ENCODE results near the gene STX8.
"Not testable (repeated sequence)": the region's sequence is repeated elsewhere in the genome, so short reads cannot be mapped to it uniquely, and the experiment has no call there.

STX8 gene

DNA sequence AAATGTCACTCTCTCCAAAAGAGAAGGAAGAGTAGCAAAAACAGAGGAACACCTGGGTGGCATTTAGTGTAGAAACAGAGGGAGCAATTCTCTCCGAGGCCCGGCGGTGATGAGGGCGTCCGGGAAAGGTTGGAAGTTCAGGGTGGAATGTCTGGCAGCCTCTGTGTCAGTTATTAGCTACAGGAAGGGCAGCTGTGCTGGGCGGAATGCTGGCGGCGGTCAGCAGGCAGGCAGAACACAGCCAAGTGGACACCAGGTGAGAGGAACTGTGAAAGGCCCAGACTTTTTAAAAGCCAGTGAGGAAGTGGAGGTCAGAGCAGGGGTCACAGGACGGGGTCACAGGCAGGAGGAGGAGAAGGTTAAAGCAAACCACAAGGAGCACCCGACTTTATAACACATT, 316.2 kb downstream of the STX8 start:
- TF ChIP-seq, protein P1, sequence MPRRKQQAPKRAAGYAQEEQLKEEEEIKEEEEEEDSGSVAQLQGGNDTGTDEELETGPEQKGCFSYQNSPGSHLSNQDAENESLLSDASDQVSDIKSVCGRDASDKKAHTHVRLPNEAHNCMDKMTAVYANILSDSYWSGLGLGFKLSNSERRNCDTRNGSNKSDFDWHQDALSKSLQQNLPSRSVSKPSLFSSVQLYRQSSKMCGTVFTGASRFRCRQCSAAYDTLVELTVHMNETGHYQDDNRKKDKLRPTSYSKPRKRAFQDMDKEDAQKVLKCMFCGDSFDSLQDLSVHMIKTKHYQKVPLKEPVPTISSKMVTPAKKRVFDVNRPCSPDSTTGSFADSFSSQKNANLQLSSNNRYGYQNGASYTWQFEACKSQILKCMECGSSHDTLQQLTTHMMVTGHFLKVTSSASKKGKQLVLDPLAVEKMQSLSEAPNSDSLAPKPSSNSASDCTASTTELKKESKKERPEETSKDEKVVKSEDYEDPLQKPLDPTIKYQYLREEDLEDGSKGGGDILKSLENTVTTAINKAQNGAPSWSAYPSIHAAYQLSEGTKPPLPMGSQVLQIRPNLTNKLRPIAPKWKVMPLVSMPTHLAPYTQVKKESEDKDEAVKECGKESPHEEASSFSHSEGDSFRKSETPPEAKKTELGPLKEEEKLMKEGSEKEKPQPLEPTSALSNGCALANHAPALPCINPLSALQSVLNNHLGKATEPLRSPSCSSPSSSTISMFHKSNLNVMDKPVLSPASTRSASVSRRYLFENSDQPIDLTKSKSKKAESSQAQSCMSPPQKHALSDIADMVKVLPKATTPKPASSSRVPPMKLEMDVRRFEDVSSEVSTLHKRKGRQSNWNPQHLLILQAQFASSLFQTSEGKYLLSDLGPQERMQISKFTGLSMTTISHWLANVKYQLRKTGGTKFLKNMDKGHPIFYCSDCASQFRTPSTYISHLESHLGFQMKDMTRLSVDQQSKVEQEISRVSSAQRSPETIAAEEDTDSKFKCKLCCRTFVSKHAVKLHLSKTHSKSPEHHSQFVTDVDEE (CRISPR knock-in tag; IDR thresholded peaks at IDR 0.05) = no peak
- no peak for TF ChIP-seq ISL1 (CRISPR knock-in tag; IDR thresholded peaks at IDR 0.05)
- no peak for TF ChIP-seq PPARA (CRISPR knock-in tag; IDR thresholded peaks at IDR 0.05; ENCODE audit: borderline replicate concordance)
- TF ChIP-seq ARNTL (CRISPR knock-in tag; IDR thresholded peaks at IDR 0.05; ENCODE audit: borderline replicate concordance, low read depth) = no peak
- no peak for ATAC-seq

GRCh38 chr17:9258115-9259015, 317.3 kb downstream of the STX8 start:
- TF ChIP-seq PPARA (CRISPR knock-in tag; IDR thresholded peaks at IDR 0.05; ENCODE audit: borderline replicate concordance) = no peak
- no peak for ATAC-seq

- not testable (repeated sequence) for ATAC-seq
Observed at GRCh38 chr17:9257630-9257965, 318.0 kb downstream of the STX8 start.

DNA sequence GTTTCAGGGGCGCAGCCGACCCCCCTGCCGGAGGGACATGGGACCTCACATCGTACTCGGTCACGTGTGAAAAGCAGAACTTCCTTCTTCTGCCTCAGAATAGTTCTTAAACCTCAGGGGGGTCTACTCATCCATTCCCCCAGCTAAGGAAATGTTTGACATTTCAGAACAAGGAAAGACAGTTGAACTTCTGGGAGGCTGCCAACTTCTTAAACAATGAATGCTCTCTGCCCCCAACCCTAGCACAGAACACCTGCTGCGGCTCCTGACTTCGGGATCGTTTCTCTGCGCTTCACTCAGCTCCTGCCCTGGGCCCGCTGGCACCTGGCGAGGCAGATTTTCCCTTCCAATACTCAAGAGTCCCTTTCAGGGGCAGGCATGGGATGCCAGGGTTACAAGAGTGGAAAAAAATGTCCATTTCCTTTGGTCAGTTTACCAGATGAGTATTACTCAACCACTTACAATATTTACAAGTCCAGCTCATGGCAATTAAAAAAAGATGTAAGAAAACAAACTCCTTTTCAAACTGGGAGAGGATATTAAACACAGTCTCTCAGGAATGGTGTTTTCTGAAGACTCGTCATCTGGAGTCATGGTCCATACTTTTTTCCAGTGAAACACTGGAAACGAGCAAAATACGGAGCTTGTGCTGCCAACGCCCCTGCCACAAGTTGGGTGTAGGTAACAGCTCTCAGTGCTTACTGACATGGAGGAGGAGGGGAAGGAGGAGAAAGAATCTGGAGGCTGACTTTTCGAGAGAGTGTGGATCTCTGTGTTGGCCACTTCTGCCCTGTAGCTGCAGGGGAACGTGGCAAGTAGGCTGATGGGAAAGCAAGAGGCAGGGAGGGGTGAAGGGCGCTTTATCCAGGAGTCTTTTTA, 318.6 kb downstream of the STX8 start:
- no peak for TF ChIP-seq TCF4 (CRISPR knock-in tag; IDR thresholded peaks at IDR 0.05; ENCODE audit: borderline replicate concordance)
- TF ChIP-seq ZC3H10 (CRISPR knock-in tag; IDR thresholded peaks at IDR 0.05) = no peak
- no peak for TF ChIP-seq ZNF8 (CRISPR knock-in tag; IDR thresholded peaks at IDR 0.05)
- TF ChIP-seq, protein P2, sequence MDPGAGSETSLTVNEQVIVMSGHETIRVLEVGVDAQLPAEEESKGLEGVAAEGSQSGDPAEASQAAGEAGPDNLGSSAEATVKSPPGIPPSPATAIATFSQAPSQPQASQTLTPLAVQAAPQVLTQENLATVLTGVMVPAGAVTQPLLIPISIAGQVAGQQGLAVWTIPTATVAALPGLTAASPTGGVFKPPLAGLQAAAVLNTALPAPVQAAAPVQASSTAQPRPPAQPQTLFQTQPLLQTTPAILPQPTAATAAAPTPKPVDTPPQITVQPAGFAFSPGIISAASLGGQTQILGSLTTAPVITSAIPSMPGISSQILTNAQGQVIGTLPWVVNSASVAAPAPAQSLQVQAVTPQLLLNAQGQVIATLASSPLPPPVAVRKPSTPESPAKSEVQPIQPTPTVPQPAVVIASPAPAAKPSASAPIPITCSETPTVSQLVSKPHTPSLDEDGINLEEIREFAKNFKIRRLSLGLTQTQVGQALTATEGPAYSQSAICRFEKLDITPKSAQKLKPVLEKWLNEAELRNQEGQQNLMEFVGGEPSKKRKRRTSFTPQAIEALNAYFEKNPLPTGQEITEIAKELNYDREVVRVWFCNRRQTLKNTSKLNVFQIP (CRISPR knock-in tag; IDR thresholded peaks at IDR 0.05; ENCODE audit: borderline replicate concordance, low read depth) = no peak
- no peak for TF ChIP-seq ZNF565 (CRISPR knock-in tag; conservative IDR thresholded peaks at IDR 0.05; ENCODE audit: low read depth)
- TF ChIP-seq RARB (CRISPR knock-in tag; IDR thresholded peaks at IDR 0.05) = no peak
- no peak for TF ChIP-seq ZFP30 (CRISPR knock-in tag; IDR thresholded peaks at IDR 0.05)
- no peak for TF ChIP-seq ZNF70 (CRISPR knock-in tag; IDR thresholded peaks at IDR 0.05)
- no peak for TF ChIP-seq PPARA (CRISPR knock-in tag; IDR thresholded peaks at IDR 0.05; ENCODE audit: borderline replicate concordance)
- no peak for TF ChIP-seq ARNTL (CRISPR knock-in tag; IDR thresholded peaks at IDR 0.05; ENCODE audit: borderline replicate concordance, low read depth)
- TF ChIP-seq GLIS3 (CRISPR knock-in tag; IDR thresholded peaks at IDR 0.05) = no peak
- TF ChIP-seq SNAI2 (CRISPR knock-in tag; IDR thresholded peaks at IDR 0.05) = no peak
- TF ChIP-seq, protein P1 (CRISPR knock-in tag; IDR thresholded peaks at IDR 0.05) = no peak
- TF ChIP-seq BACH2 (CRISPR knock-in tag; IDR thresholded peaks at IDR 0.05; ENCODE audit: borderline replicate concordance) = no peak
- TF ChIP-seq ISL1 (CRISPR knock-in tag; IDR thresholded peaks at IDR 0.05) = no peak
- no peak for TF ChIP-seq TOX (CRISPR knock-in tag; IDR thresholded peaks at IDR 0.05; ENCODE audit: borderline replicate concordance)
- no peak for TF ChIP-seq CSDC2 (CRISPR knock-in tag; IDR thresholded peaks at IDR 0.05)
- TF ChIP-seq, protein P3, sequence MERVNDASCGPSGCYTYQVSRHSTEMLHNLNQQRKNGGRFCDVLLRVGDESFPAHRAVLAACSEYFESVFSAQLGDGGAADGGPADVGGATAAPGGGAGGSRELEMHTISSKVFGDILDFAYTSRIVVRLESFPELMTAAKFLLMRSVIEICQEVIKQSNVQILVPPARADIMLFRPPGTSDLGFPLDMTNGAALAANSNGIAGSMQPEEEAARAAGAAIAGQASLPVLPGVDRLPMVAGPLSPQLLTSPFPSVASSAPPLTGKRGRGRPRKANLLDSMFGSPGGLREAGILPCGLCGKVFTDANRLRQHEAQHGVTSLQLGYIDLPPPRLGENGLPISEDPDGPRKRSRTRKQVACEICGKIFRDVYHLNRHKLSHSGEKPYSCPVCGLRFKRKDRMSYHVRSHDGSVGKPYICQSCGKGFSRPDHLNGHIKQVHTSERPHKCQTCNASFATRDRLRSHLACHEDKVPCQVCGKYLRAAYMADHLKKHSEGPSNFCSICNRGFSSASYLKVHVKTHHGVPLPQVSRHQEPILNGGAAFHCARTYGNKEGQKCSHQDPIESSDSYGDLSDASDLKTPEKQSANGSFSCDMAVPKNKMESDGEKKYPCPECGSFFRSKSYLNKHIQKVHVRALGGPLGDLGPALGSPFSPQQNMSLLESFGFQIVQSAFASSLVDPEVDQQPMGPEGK (CRISPR knock-in tag; IDR thresholded peaks at IDR 0.05; ENCODE audit: borderline replicate concordance) = no peak
- no peak for TF ChIP-seq ESRRG (CRISPR knock-in tag; IDR thresholded peaks at IDR 0.05)
- TF ChIP-seq OSR1 (CRISPR knock-in tag; IDR thresholded peaks at IDR 0.05) = no peak

More for the DNA sequence above, 318.6 kb downstream of the STX8 start:
- ATAC-seq = no peak
